Endothelial cell of umbilical vein (primary cell): ENCODE results near the gene ZNF396. TPM values are rescaled to one million over a fixed set of nuclear protein-coding genes. Genes with fewer than 3 reads are reported as not detected.

Experiments used
- BruUV-seq: library from RNA; stranded (reverse); fragments of 400-500 nt; replicated peaks from 2 replicates; lab custom pipeline; 2021; lab: Mats Ljungman, UMichigan
- CTCF ChIA-PET: fragments of 300-600, 350-600 bp; sonication (Branson Sonifier 250); formaldehyde crosslinking; loops from one replicate; lab custom pipeline; 2021; ENCODE audit warnings: antibody characterized with exemption, inconsistent platforms; lab: Charles Lee
- POLR2A ChIA-PET: fragments of 300-600, 350-600 bp; sonication (Branson Sonifier 250); formaldehyde crosslinking; loops from one replicate; lab custom pipeline; 2021; ENCODE audit warnings: antibody characterized with exemption, inconsistent platforms; lab: Charles Lee
- DNase-seq: peaks from one replicate; pipeline ENCODE4 v3.0.0-alpha.2; 2011; ENCODE audit warnings: low read depth, low spot score
- FAIRE-seq: peaks from 2 replicates; lab custom pipeline; 2011; peaks lifted over from hg19 to GRCh38; lab: Jason Lieb, UNC
- H2AFZ ChIP-seq: 2 replicates; pipeline ENCODE4 v1.6.0; 2012; ENCODE audit warnings: low read depth, low read length, control low read depth, inconsistent platforms
- H3K27ac ChIP-seq: 2 replicates; pipeline ENCODE4 v1.5.1; 2011; ENCODE audit warnings: low read depth, mild to moderate bottlenecking, control low read depth, low read length, moderate library complexity; ENCODE audit not compliant: insufficient read depth
- H3K27me3 ChIP-seq, 2 experiments: 2 replicates each; pipeline versions ENCODE4 v1.6.0 to v1.6.1; 2011; ENCODE audit warnings: low read length in 2 of 2, mixed read lengths in 1 of 2; ENCODE audit not compliant: control insufficient read depth in 2 of 2, insufficient read depth in 2 of 2
- H3K36me3 ChIP-seq, 2 experiments: 2 replicates in 1 of 2; 3 replicates in 1 of 2; pipeline ENCODE4 v1.5.1; 2011; ENCODE audit warnings: low read length in 2 of 2, mild to moderate bottlenecking in 1 of 2, moderate library complexity in 1 of 2; ENCODE audit not compliant: control insufficient read depth in 2 of 2, insufficient read depth in 2 of 2; ENCODE audit errors: extremely low read depth in 1 of 2
- H3K4me1 ChIP-seq: 3 replicates; pipeline ENCODE4 v1.5.1; 2011; ENCODE audit warnings: mild to moderate bottlenecking, low read length; ENCODE audit not compliant: control insufficient read depth, insufficient read depth; ENCODE audit errors: extremely low read depth
- H3K4me2 ChIP-seq: 2 replicates; pipeline ENCODE4 v1.6.1; 2011; ENCODE audit warnings: low read length, control low read depth, mixed read lengths; ENCODE audit not compliant: insufficient read depth
- H3K4me3 ChIP-seq, 3 experiments: fragments of 200-600 bp in 1 of 3; sonication (generic), shearing (Covaris generic) in 1 of 3; replicated peaks in 1 of 3; 2 replicates each; pipeline ENCODE4 v1.5.1; 2011 to 2016; ENCODE audit warnings: control low read depth in 3 of 3, low read length in 3 of 3, mild to moderate bottlenecking in 2 of 3, inconsistent platforms in 1 of 3, low read depth in 1 of 3, moderate library complexity in 1 of 3; ENCODE audit not compliant: insufficient read depth in 1 of 3
- H3K79me2 ChIP-seq: 2 replicates; pipeline ENCODE4 v1.6.0; 2012; ENCODE audit warnings: low read length, inconsistent platforms; ENCODE audit not compliant: control insufficient read depth, insufficient read depth
- H3K9ac ChIP-seq: replicated peaks from 2 replicates; pipeline ENCODE3; 2011; ENCODE audit warnings: low read length, control low read depth; ENCODE audit not compliant: insufficient read depth; ENCODE audit errors: extremely low read depth
- H3K9me1 ChIP-seq: replicated peaks from 3 replicates; pipeline ENCODE4 v1.6.0; 2011; ENCODE audit warnings: mild to moderate bottlenecking, low read length; ENCODE audit not compliant: control insufficient read depth, insufficient read depth; ENCODE audit errors: extremely low read depth
- H3K9me3 ChIP-seq: replicated peaks from 2 replicates; pipeline ENCODE4 v1.5.1; 2012; ENCODE audit warnings: low read length, inconsistent platforms; ENCODE audit not compliant: control insufficient read depth, insufficient read depth
- H4K20me1 ChIP-seq: replicated peaks from 2 replicates; pipeline ENCODE3; 2011; ENCODE audit warnings: mild to moderate bottlenecking, low read length; ENCODE audit not compliant: control insufficient read depth, insufficient read depth; ENCODE audit errors: extremely low read depth
- EZH2 ChIP-seq: IDR thresholded peaks from 2 replicates; pipeline ENCODE4 v1.6.1; 2012; ENCODE audit warnings: borderline replicate concordance, low read depth, mild to moderate bottlenecking, moderate library complexity, low read length, inconsistent platforms; ENCODE audit not compliant: severe bottlenecking
- GATA2 ChIP-seq: IDR thresholded peaks from 2 replicates; pipeline ENCODE4 v1.7.0; 2011; ENCODE audit warnings: low read depth, mild to moderate bottlenecking, moderate library complexity, mixed read lengths, low read length; ENCODE audit not compliant: insufficient read length, insufficient read depth
- JUN ChIP-seq: IDR thresholded peaks from 2 replicates; pipeline ENCODE4 v1.6.1; 2011; ENCODE audit warnings: borderline replicate concordance, low read depth; ENCODE audit not compliant: insufficient read length, insufficient read depth
- POLR2AphosphoS5 ChIP-seq: IDR thresholded peaks from 2 replicates; pipeline ENCODE4 v1.6.1; 2012; ENCODE audit warnings: low read depth, mild to moderate bottlenecking, control low read depth, low read length, moderate library complexity; ENCODE audit not compliant: insufficient read depth
- dilution Hi-C: fragments of 300-500 bp; cut with MboI; formaldehyde crosslinking; loops from one replicate; pipeline ENCODE4 v1.15.0; 2019; ENCODE audit warnings: low sequenced_read_pairs; ENCODE audit not compliant: extremely low pct_ligation_motif_present
- intact Hi-C: fragments of 100-400 bp; cut with micrococcal nuclease; formaldehyde crosslinking; loops from one replicate; pipeline ENCODE4 v1.10.0; 2022
- polyA plus RNA-seq, 4 experiments: library from polyadenylated mRNA; depleted of rRNA in 3 of 4; stranded (reverse) in 3 of 4; unstranded in 1 of 4; fragments of >200 nt; gene quantifications; 2 replicates each; pipeline versions ENCODE4 v1.2.1 to v1.2.3, GENCODE V29; 2011 to 2012; ENCODE audit warnings: missing spikeins in 1 of 4
- total RNA-seq: library from RNA; stranded (reverse); gene quantifications from 2 replicates; pipeline ENCODE4 v1.2.3, GENCODE V29; 2021
- TF ChIP-seq, protein P1 (sequence below): IDR thresholded peaks from 2 replicates; pipeline ENCODE4 v1.6.1; 2011; ENCODE audit not compliant: insufficient read depth, insufficient read length

ZNF396 gene
- total and polyA plus RNA-seq, 2 donors (not counting 3 experiments of a cell fraction or from before 2014, with no cell fraction given): 0.28 to 0.44 TPM

DNA sequence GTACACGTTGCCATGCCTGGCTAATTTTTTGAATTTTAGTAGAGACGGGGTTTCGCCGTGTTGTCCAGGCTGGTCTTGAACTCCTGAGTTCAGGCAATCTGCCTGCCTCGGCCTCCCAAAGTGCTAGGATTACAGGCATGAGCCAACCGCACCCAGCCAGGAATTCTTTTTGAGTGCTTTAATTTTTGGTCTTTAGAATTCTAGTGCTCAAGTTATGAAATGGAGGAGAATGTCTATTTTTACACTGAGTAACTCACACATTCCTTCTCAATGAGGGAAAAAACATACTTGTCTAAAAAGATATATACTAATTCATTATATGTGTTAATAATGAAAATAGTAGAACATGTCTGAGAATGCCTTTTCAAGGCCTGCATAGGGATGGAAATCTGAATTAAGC lies 8.5 kb downstream of the ZNF396 start:
- H3K9me1 ChIP-seq: no peaks in the 10 kb centered on the region
- H3K36me3 ChIP-seq: no peaks in the 10 kb centered on the region
- TF ChIP-seq JUN (no peak), POLR2AphosphoS5 (no peak)
- TF ChIP-seq, protein P1, sequence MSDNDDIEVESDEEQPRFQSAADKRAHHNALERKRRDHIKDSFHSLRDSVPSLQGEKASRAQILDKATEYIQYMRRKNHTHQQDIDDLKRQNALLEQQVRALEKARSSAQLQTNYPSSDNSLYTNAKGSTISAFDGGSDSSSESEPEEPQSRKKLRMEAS: no peak
- POLR2A ChIA-PET: no interaction called here
- no peak overlapping the region for H3K27ac ChIP-seq
- H2AFZ ChIP-seq: no peak overlapping the region
- dilution Hi-C loops (no loop called here), intact Hi-C loops (no loop called here)
- no peak overlapping the region for H3K4me3 ChIP-seq
- H4K20me1 ChIP-seq: no peaks in the 10 kb centered on the region
- peaks cover 3 to 4% of the 10 kb centered on the region in 2 experiments for H3K27me3 ChIP-seq
- no peak for FAIRE-seq
- no TSS peak for BruUV-seq
- no peaks in the 10 kb centered on the region for H3K4me1 ChIP-seq
- CTCF ChIA-PET: interaction anchor here (2.4 to 2.5 kb wide), 2 partner anchors 13 to 18 kb away, joined by 7 to 10 read pairs; no protein-coding TSS in a partner anchor
- H3K4me2 ChIP-seq: no peak overlapping the region
- no peaks in the 10 kb centered on the region for H3K9me3 ChIP-seq
- no peak overlapping the region for H3K9ac ChIP-seq
- no peak for DNase-seq
- H3K79me2 ChIP-seq: no peaks in the 10 kb centered on the region

DNA sequence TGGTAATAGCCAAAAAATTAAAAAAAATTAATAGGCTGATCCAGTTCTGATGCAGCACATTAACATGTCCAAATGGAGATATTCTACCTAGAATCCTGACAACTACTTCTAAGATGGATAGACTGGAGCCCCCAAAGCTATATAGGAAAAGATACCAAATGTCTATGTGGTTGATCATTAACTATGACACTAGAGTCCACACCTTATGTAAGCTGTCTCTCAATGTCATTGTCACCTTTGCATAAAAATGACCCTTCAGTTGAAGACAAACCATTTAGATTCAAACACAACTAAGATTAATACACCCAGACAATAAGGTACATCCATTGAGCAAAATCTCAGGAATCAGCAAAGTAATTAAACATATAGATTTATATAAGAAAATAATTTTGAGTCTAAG lies 14.6 kb downstream of the ZNF396 start:
- no peak overlapping the region for H2AFZ ChIP-seq
- H4K20me1 ChIP-seq: no peaks in the 10 kb centered on the region
- no peak overlapping the region for H3K4me2 ChIP-seq
- dilution Hi-C loops (no loop called here), intact Hi-C loops (no loop called here)
- DNase-seq (no peak), FAIRE-seq (no peak)
- H3K36me3 ChIP-seq: no peaks in the 10 kb centered on the region
- no peaks in the 10 kb centered on the region for H3K9me1 ChIP-seq
- peaks cover 3 to 7% of the 10 kb centered on the region in 2 experiments for H3K27me3 ChIP-seq
- no peaks in the 10 kb centered on the region for H3K4me1 ChIP-seq
- H3K9me3 ChIP-seq: no peaks in the 10 kb centered on the region
- no peak overlapping the region for H3K27ac ChIP-seq
- H3K4me3 ChIP-seq: no peak overlapping the region
- H3K79me2 ChIP-seq: no peaks in the 10 kb centered on the region
- no peak for TF ChIP-seq GATA2
- no peak for TF ChIP-seq POLR2AphosphoS5
- no peak for TF ChIP-seq EZH2
- ChIA-PET POLR2A (no interaction called here), CTCF (interaction anchor here (1.1 to 1.3 kb wide), 2 partner anchors 11 to 24 kb away, joined by 3 to 4 read pairs; no protein-coding TSS in a partner anchor)
- no TSS peak for BruUV-seq
- no peak overlapping the region for H3K9ac ChIP-seq
